ENCODE results near the gene SLC23A1. TPM values are rescaled to one million over a fixed set of nuclear protein-coding genes. Genes with fewer than 3 reads are reported as not detected.
A peak's percentile ranks its signal among the peaks of the same experiment; 100 is the strongest.
"Not testable (repeated sequence)": the region's sequence is repeated elsewhere in the genome, so short reads cannot be mapped to it uniquely, and the experiment has no call there.

Gene SLC23A1
- total RNA-seq, 1 donor from 2014 or later: not detected

DNA sequence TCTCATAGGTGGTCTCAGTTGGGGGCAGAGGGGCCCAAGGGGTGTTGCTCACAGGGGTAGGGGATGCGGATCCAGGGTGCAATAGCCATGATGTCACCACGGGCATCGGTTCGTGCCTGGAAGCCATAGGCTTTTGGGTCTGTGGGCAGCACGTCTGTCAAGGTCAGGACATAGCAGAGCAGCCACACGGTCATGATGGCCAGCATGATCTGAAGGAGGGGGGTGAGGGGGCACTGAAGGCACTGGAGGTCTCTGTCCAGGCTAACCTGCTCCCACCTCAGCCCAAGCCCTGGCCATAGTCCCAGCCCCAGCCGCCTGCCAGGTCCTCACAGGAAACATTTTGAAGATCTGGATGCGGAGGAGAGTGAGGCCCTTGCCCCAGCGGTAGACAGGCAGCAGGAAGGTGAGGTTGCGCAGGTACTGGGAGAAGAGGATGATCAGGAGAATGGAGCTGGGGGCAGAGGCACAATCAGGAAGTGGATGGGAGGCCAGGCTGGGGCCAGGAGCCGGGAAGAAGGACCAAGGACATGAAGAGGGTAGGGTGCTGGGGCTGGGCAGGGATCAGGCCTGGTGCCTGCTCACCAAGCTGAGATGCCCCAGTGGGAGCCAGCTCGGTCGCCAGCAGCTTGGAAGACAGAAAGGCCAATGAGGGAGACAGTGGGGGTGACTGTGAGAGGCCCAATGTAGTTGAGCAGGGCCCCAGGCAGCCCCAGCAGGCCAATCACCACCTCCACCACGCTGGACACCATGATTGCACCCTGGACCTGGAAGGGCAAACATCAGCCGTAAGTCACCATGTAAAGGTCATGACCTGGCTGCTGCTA, 3.3 kb downstream of the SLC23A1 start:
- intact Hi-C loops (cut with DNase I): no loop called here
- no peak for ATAC-seq
- no peak for DNase-seq (ENCODE audit: low spot score)

DNA sequence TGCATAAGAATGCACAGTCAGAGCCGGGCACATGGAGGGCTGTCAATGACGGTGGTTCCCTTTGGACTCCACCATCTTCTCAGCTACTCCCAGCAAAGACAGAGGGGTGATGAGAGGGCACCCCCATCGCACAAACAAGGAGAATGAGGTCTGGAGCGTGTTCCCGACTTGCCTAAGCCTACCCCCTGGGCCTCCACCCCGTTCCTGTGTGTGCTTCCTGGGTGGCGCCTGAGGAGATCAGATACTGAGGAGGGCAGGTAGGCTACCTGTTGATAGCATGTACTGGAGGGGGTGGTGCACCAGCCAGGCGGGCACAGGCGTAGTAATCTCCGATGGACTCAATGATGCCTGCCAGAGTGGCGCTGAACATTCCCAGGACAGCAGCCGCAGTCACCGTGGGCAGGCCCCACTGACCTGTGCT, 4.1 kb downstream of the SLC23A1 start:
- DNase-seq (ENCODE audit: low spot score) (peak; percentile 21), ATAC-seq (no peak)
- intact Hi-C loops (cut with DNase I): no loop called here

DNA sequence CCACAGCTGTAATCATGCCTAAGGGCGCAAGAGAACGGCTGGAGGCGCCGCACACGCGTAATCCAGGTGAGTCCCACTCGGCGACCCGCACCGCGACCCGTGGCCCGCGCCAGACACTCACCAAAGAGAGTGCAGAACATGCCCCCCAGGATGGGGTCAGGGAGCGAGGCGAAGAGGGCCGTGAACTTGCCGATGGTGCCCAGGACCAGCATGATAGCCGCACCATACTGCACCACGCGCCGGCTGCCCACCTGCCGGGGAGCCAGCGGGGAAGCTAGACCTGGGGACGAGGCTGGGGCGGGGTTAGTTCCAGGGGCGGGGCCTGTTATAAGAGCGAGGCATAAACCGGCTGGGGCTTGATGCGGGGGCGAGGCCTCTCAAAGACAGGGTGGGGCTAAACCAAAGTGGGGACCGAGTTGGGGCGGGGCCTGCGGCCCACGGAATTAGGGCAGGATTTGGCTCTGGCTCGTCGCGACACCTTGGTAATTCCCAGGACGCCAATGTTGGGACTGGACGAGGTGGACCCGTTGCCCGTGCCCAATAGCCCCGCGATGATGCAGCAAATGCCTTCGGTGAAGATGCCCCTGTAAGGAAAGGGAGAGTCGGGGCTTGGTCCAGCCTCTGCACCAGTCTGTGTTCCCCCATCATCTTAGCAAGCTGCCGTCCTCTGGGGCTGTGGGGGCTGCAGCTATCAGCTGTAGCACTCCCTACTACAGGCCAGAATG, 4.8 kb downstream of the SLC23A1 start:
- intact Hi-C loops (cut with DNase I): no loop called here
- DNase-seq (ENCODE audit: low spot score) (peak; percentile 59), ATAC-seq (no peak)

DNA sequence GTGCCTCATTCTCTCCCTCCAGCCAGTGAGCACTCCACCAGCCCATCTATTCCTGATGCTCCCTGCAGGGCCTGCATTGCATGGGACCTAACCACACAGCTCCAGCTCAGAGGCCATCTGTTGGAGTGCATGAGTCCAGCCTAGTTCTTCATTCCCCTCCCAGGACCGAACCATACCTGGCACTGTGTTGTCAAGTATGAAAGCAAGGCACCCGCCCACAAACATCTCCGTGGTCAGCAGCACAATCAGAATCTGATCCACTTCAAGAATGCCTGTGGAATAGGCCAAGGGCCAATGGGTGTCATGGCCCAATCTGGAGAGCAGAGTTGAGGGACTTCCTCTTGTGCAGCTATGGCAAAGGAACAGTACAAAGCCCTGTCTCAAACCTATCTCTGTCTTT, 5.9 kb downstream of the SLC23A1 start:
- peak; percentile 28 for DNase-seq (ENCODE audit: low spot score)

DNA sequence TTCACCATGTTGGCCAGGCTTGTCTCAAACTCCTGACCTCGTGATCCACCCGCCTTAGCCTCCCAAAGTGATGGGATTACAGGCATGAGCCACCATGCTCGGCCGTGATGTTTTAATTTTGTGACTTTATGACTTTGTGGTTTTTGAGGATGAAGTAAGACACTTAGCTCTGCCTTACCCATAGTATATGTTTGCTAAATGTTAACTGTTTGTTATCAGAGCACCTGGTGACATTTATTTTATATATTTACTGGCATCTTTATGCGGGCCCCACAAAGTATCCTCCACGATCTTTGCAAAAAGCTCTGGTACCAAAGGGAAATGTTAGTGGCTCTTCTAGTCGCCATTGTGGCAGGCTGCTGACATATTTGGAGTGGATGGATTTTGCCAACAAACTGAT, 6.7 kb downstream of the SLC23A1 start:
- ATAC-seq (no peak), DNase-seq (ENCODE audit: low spot score) (no peak)
- intact Hi-C loops (cut with DNase I): no loop called here

More for the DNA sequence above, 5.9 kb downstream of the SLC23A1 start:
- no peak for ATAC-seq
- intact Hi-C loops (cut with DNase I): no loop called here

DNA sequence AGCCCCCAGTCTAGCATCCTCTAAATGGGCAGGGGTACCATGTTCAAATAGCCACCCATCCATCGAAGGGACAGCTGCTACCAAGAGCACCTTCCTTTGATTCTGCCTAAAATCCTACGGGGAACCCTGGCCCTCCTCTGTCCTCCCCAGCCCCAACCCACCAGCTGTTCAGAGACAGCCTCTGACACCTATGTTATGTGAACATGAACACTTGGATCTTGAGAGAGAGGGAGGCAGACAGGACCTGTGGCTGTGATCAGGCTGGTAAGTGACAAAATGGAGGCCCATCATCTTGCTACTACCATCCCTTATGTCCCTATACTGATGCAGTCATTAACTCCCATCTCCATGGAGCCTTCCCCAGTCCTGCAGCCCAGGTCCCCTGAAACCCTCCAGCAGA, 8.2 kb downstream of the SLC23A1 start:
- intact Hi-C loops (cut with DNase I): no loop called here
- no peak for ATAC-seq
- DNase-seq (ENCODE audit: low spot score): no peak

DNA sequence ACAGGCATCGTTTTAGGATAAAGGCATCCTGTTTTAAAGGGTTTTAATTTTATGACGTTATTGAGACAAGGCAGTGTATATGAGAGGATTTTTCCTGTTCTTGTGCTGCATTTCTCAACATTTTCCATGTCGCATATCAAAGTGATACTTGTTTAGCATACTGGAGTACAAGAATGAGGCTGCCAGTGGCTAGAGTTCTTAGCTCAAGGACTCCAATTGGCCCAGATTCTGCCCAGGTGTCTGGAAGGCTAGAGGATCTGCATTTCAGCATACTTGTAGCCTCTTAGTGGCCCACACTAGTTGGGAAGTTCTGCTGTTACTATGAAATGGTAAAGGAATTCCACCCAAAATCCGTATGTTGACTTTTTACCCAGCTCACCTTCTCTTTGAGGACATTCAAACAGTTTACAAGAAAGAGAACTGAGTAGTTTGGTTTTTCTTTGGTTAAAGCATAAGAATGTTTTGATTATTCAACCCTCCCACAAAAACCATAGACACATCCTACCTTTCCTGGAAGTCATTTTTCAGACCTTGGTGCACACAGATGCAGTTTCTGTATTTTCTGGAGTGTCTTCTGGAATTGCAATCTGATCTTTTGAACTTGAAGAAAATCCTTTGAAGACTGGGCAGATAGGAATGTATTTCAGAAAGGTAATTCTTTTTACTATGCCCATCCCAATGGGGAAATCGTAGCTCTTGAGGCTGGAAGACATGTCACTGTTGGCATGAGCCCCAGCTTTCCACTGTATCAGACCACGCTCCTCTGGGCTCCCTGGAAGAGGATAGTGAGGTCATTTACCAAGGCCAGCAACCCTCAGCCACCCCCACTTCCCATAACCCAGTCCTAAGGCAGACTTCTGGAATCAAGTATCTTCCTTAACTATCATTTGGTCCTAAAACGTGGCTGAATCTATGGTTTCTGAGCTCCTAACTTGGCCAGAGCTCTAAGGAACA, 11.3 kb downstream of the SLC23A1 start:
- no peak for ATAC-seq
- peak; percentile 35 for DNase-seq (ENCODE audit: low spot score)
- intact Hi-C loops (cut with DNase I): no loop called here

DNA sequence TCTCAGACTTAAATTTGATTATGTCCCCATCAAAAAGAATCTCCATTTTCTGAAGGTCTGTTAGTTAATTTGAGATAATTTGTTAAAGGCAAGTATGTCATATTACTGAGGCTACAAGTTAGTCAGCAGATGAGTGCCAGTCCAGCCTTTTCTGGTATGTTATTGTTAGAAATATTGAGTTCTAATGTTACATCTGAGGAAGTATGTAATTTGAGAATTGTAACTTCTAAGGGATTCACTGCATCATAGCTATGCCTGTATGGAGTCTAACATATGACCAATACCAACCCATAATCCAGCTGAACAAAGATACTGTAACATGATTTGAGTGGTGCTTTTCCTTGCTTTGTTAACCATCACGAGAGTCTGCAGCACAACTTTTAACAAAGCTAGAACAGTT, 13.9 kb downstream of the SLC23A1 start:
- ATAC-seq (no peak), DNase-seq (ENCODE audit: low spot score) (no peak)
- intact Hi-C loops (cut with DNase I): no loop called here

DNA sequence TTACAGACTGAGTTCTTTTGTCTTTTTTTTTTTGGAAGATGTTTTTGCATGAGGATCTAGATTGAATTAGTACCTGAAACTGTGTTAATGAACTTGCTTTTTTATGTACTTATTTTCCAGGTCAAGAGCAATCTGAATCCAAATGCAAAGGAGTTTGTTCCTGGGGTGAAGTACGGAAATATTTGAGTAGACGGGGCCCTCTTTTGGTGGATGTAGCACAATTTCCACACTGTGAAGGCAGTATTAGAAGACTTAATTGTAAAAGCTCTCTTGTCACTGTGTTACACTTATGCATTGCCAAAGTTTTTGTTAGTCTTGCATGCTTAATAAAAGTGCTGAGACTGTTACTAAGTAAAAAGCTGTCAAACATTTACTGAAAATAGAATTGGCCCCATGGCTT, 14.5 kb downstream of the SLC23A1 start:
- intact Hi-C loops (cut with DNase I): no loop called here
- ATAC-seq (no peak), DNase-seq (ENCODE audit: low spot score) (no peak)

DNA sequence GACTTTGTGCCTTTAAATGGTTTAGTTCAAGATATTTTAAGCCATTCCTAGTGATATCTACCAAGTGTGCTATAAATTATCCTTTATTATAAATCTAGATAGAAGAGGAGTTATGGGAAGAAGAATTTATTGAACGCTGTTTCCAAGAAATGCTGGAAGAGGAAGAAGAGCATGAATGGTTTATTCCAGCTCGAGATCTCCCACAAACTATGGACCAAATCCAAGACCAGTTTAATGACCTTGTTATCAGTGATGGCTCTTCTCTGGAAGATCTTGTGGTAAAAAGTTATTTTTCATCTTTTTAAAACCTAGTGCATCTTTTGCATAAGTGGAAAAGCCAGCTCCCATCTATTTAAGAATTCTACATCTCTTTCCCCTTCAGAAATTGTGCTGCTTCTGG, 18.6 kb downstream of the SLC23A1 start:
- intact Hi-C loops (cut with DNase I): no loop called here
- DNase-seq (ENCODE audit: low spot score): no peak
- no peak for ATAC-seq

DNA sequence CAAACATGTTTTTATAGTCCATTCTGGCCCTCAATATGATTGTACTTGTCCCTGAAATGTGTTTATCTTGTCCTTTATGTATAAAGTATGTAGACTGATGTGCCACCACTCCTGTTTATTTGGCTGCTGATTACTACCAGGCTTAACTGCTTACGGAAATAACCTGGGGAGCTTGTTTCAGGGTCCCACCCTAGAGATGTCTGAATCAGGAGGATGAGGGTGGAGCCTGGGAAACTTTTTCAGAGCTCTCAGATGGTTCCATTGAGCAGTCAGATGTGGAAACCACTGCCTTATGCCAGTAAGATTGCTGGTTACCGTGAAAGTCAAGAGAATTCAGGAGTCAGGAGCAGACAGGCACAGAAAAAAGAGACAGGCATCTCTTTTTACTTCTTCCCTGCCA, 19.2 kb downstream of the SLC23A1 start:
- ATAC-seq: no peak

DNA sequence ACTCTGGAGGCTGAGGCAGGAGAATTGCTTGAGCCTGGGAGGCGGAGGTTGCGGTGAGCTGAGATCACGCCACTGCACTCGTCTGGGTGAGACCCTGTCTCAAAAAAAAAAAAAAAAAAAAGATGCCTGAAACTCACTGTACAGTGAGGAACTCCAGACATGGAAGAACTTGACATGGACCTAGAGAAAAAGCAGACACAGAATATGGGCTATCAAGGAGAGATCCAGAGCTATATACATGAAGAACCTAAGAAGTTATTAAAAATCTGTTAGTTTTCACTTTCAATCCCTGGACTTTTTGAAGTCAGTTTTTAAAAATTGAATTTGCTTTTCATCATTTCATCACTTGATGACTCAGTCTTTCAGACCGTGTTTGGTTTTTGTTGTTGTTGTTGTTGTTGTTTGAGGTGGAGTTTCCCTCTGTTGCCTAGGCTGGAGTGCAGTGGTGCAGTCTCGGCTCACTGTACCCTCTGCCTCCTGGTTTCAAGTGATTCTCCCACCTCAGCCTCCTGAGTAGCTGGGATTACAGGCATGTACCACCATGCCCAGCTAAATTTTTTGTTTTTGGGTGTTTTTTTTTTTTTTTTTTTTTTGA, 21.2 kb downstream of the SLC23A1 start:
- DNase-seq (ENCODE audit: low spot score) (no peak), ATAC-seq (no peak)
- intact Hi-C loops (cut with DNase I): no loop called here

More for the DNA sequence above, 19.2 kb downstream of the SLC23A1 start:
- intact Hi-C loops (cut with DNase I): no loop called here
- no peak for DNase-seq (ENCODE audit: low spot score)

DNA sequence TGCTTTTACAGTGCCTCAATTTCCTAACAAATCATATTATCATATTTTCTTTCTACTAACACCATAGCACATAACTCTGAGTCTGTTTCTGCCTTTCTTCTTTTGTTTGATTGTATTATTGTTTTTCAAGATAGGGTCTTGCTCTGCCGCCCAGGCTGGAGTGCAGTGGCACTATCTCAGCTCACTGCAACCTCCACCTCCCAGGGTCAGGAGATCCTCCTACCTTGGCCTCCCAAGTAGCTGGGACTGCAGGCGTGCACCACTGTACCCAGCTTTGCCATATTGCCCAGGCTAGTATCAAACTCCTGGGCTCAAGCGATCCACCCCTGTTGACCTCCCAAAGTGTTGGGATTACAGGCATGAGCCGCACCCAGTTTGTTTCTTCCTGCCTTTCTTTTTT, 22.7 kb downstream of the SLC23A1 start:
- DNase-seq (ENCODE audit: low spot score) (no peak), ATAC-seq (no peak)
- intact Hi-C loops (cut with DNase I): no loop called here

DNA sequence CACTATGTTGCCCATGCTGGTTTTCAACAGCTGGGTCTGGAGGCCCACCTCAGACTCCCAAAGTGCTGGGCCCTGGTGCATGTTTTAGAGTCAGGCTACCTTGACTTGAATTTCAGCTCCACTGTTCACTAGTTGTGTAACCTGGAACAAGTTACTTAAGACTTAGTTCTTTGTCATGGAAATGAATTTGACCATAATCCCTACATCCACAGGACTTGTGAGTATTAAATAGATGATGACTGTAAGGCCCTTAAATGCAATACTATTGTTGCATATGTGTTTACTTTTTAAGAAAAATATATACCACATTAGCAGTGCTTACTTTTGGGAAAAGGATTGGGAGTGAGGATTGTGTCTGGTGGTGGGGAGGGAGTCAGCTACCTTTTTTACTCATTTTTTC, 25.0 kb downstream of the SLC23A1 start:
- intact Hi-C loops (cut with DNase I): loop anchor here (10.0 kb wide), 1 partner anchor 433 kb away; no protein-coding TSS in a partner anchor
- ATAC-seq (no peak), DNase-seq (ENCODE audit: low spot score) (no peak)

DNA sequence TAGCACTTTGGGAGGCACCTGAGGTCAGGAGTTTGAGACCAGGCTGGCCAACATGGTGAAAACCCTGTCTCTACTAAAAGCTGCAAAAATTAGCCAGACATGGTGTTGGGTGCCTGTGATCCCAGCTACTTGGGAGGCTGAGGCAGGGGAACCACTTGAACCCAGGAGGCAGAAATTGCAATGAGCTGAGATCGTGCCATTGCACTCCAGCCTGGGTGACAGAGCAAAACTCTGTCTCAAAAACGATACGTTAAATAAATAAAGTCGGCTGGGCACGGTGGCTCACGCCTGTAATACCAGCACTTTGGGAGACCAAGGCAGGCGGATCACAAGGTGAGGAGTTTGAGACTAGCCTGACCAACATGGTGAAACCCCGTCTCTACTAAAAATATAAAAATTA, 27.2 kb downstream of the SLC23A1 start:
- ATAC-seq; DNase-seq (ENCODE audit: low spot score): not testable (repeated sequence)
- intact Hi-C loops (cut with DNase I): loop anchor here (10.0 kb wide), 1 partner anchor 431 kb away; no protein-coding TSS in a partner anchor

DNA sequence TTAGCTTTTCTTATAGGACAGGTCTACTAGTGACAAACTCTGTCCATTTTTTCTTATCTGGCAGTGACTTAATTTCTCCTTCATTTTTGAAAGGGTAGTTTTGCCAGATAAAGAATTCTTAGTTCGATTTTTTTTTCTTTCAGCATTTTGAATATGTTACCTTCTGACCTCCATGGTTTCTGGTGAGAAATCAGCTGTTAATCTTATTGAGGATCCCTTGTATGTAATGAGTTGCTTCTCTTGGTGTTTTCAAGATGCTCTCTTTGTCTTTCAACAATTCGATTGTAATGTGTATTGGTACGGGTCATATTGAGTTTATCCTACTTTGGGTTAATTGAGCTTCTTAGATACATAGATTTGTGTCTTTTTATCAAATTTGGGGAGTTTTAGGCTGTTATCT, 28.9 kb downstream of the SLC23A1 start:
- intact Hi-C loops (cut with DNase I): loop anchor here (10.0 kb wide), 1 partner anchor 429 kb away; no protein-coding TSS in a partner anchor
- DNase-seq (ENCODE audit: low spot score) (no peak), ATAC-seq (no peak)

DNA sequence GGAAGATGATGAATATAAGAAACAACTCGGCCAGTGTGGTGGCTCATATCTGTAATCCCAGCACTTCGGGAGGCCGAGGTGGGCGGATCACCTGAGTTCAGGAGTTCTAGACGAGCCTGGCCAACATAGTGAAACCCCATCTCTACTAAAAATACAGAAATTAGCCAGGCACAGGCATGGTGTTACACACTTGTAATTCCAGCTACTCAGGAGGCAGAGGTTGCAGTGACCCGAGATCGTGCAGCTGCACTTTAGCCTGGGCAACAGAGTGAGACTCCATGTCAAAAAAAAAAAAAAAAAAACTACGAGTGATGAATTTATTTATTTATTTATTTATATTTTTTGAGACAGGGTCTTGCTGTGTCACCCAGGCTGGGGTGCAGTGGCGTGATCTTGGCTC, 35.2 kb downstream of the SLC23A1 start:
- DNase-seq (ENCODE audit: low spot score); intact Hi-C loops (cut with DNase I); ATAC-seq: not testable (repeated sequence)

DNA sequence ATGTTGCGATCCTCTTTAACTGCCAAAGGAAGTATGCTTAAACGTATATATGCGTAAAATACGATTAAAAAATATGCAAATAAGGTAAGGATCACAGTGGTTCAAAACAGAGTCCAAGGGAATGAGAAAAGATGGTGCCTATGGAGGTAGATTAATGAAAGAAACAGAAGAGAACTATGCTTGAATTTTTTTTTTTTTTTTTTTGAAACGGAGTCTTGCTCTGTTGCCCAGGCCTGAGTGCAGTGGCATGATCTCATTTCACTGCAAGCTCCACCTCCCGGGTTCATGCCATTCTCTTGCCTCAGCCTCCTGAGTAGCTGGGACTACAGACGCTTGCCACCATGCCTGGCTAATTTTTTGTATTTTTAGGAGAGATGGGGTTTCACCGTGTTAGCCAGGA, 37.7 kb downstream of the SLC23A1 start:
- intact Hi-C loops (cut with DNase I); ATAC-seq: not testable (repeated sequence)

DNA sequence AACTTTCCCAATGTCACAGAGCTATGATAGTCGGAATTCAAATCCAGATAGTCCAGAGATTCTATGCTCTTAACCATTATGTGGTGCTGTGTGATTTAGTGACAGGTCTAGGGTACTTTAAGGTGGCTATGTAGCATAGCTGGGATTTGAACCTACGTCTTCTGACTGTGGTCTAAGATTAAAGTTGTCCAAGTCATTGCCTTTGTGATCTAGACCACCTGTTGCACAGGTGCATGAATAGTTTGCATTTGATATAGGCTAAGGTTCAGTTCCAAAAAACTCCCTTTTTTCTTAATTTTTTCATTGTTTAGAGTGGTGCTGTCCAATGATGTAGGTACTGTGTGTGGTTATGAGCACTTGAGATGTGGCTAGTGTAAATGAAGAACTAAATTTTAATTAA, 38.9 kb downstream of the SLC23A1 start:
- intact Hi-C loops (cut with DNase I): loop anchor here (5.0 kb wide), 1 partner anchor 52 kb away; the partner anchor contains the start of gene MATR3
- ATAC-seq (no peak), DNase-seq (ENCODE audit: low spot score) (no peak)

More for the DNA sequence above, 37.7 kb downstream of the SLC23A1 start:
- DNase-seq (ENCODE audit: low spot score): not testable (repeated sequence)
